SK-N-SH (cell line): Measurements from ENCODE around the gene ARHGEF17. TPM values are rescaled to one million over a fixed set of nuclear protein-coding genes. Genes with fewer than 3 reads are reported as not detected.

Experiments
- CTCF ChIA-PET: fragments of 300-600, 350-600 bp; formaldehyde crosslinking; extraction: SDS; loops from one replicate; lab custom pipeline; 2021; lab: Yijun Ruan, JAX
- POLR2A ChIA-PET: fragments of 350-600 bp; sonication (Branson Sonifier 250); formaldehyde crosslinking; extraction: SDS; loops from one replicate; lab custom pipeline; 2020; ENCODE audit warnings: antibody characterized with exemption, inconsistent platforms; lab: Yijun Ruan, JAX
- DNase-seq: peaks from one replicate; pipeline ENCODE4 v3.0.0; 2012
- H2AFZ ChIP-seq: fragments of 200-600 bp; sonication (generic); 2 replicates; pipeline ENCODE4 v1.8.1; 2016; ENCODE audit warnings: antibody characterized with exemption, mild to moderate bottlenecking, low read depth
- H3F3A ChIP-seq: fragments of 200-600 bp; sonication (generic); replicated peaks from 2 replicates; pipeline ENCODE3; 2016; ENCODE audit warnings: antibody characterized with exemption, mild to moderate bottlenecking; ENCODE audit not compliant: insufficient read depth
- H3K27ac ChIP-seq, 2 experiments: fragments of 200-500 bp in 1 of 2; fragments of 200-600 bp in 1 of 2; sonication (Bioruptor generic) in 1 of 2; sonication (generic), shearing (Covaris generic) in 1 of 2; 2 replicates each; pipeline versions ENCODE4 v1.5.1 to v1.6.1; 2014 to 2016; ENCODE audit warnings: low read depth in 2 of 2, inconsistent platforms in 1 of 2, low read length in 1 of 2, mild to moderate bottlenecking in 1 of 2, mixed read lengths in 1 of 2
- H3K27me3 ChIP-seq: fragments of 200-600 bp; sonication (generic), shearing (Covaris generic); 2 replicates; pipeline ENCODE4 v1.6.1; 2016; ENCODE audit warnings: mixed run types; ENCODE audit not compliant: insufficient read depth
- H3K36me3 ChIP-seq, 2 experiments: fragments of 200-500 bp in 1 of 2; fragments of 200-600 bp in 1 of 2; sonication (Bioruptor generic) in 1 of 2; sonication (generic) in 1 of 2; replicated peaks in 1 of 2; 2 replicates each; pipeline versions ENCODE3 to v1.5.1; 2014 to 2016; ENCODE audit warnings: low read length in 1 of 2, mild to moderate bottlenecking in 1 of 2; ENCODE audit not compliant: insufficient read depth in 2 of 2, control insufficient read depth in 1 of 2
- H3K4me1 ChIP-seq, 2 experiments: fragments of 200-500 bp in 1 of 2; fragments of 200-600 bp in 1 of 2; sonication (Bioruptor generic) in 1 of 2; sonication (generic), shearing (Covaris generic) in 1 of 2; 2 replicates each; pipeline versions ENCODE4 v1.5.1 to v1.6.1; 2014 to 2016; ENCODE audit warnings: low read depth in 1 of 2, low read length in 1 of 2, mixed run types in 1 of 2; ENCODE audit not compliant: insufficient read depth in 2 of 2, control insufficient read depth in 1 of 2
- H3K4me2 ChIP-seq: fragments of 200-600 bp; sonication (generic), shearing (Covaris generic); 2 replicates; pipeline ENCODE4 v1.6.1; 2017; ENCODE audit warnings: mixed run types
- H3K4me3 ChIP-seq, 2 experiments: fragments of 200-500 bp in 1 of 2; fragments of 200-600 bp in 1 of 2; sonication (Bioruptor generic) in 1 of 2; sonication (generic), shearing (Covaris generic) in 1 of 2; 2 replicates each; pipeline versions ENCODE4 v1.5.1 to v1.8.1; 2014 to 2016; ENCODE audit warnings: low read depth in 2 of 2, inconsistent platforms in 1 of 2, low read length in 1 of 2, mild to moderate bottlenecking in 1 of 2, mixed read lengths in 1 of 2, moderate library complexity in 1 of 2
- H3K79me2 ChIP-seq: fragments of 200-600 bp; sonication (generic); 2 replicates; pipeline ENCODE4 v1.8.1; 2017; ENCODE audit warnings: mild to moderate bottlenecking; ENCODE audit not compliant: insufficient read depth
- H3K9ac ChIP-seq: fragments of 200-600 bp; sonication (generic); 2 replicates; pipeline ENCODE4 v1.6.1; 2017; ENCODE audit warnings: mixed run types
- H3K9me2 ChIP-seq: fragments of 200-600 bp; sonication (generic); 2 replicates; pipeline ENCODE4 v1.6.1; 2017; ENCODE audit warnings: mixed run types
- H3K9me3 ChIP-seq: fragments of 200-600 bp; sonication (generic); 2 replicates; pipeline ENCODE4 v1.6.1; 2017; ENCODE audit warnings: mixed run types, mild to moderate bottlenecking, moderate library complexity
- H4K20me1 ChIP-seq: fragments of 200-600 bp; sonication (generic); 2 replicates; pipeline ENCODE4 v1.6.1; 2017; ENCODE audit warnings: mild to moderate bottlenecking, mixed run types; ENCODE audit not compliant: insufficient read depth
- CHD2 ChIP-seq: fragments of 150-350 bp; IDR thresholded peaks from 2 replicates; pipeline ENCODE4 v1.6.1; 2018; ENCODE audit warnings: low read length; ENCODE audit not compliant: partially characterized antibody
- EP300 ChIP-seq, 2 experiments: IDR thresholded peaks; 2 replicates each; pipeline versions ENCODE4 v1.4.0 to v1.6.1; 2012; ENCODE audit warnings: borderline replicate concordance in 1 of 2, low read depth in 1 of 2, low read length in 1 of 2
- EZH2phosphoT487 ChIP-seq: fragments of 200-600 bp; sonication (generic); IDR thresholded peaks from 2 replicates; pipeline ENCODE4 v1.6.1; 2017; ENCODE audit warnings: low read depth, mixed run types, mild to moderate bottlenecking, antibody characterized with exemption, moderate library complexity, borderline replicate concordance
- FOXM1 ChIP-seq: IDR thresholded peaks from 2 replicates; pipeline ENCODE4 v1.4.0; 2012; ENCODE audit warnings: low read depth, mild to moderate bottlenecking
- JUND ChIP-seq: IDR thresholded peaks from 2 replicates; pipeline ENCODE4 v1.4.0; 2012
- NFIC ChIP-seq: IDR thresholded peaks from 2 replicates; pipeline ENCODE4 v1.4.0; 2012; ENCODE audit warnings: borderline replicate concordance
- RAD21 ChIP-seq: IDR thresholded peaks from 2 replicates; pipeline ENCODE4 v1.6.1; 2012; ENCODE audit warnings: mild to moderate bottlenecking, low read length
- RFX5 ChIP-seq: IDR thresholded peaks from 2 replicates; pipeline ENCODE4 v1.6.1; 2012; ENCODE audit warnings: mild to moderate bottlenecking, improper control_type of control experiment, low read length
- SMC3 ChIP-seq: IDR thresholded peaks from 2 replicates; pipeline ENCODE4 v1.6.1; 2012; ENCODE audit warnings: low read depth, low read length, improper control_type of control experiment
- TAF1 ChIP-seq: IDR thresholded peaks from 2 replicates; pipeline ENCODE4 v1.6.1; 2012; ENCODE audit warnings: low read depth, mild to moderate bottlenecking, low read length, moderate library complexity, borderline replicate concordance
- TEAD4 ChIP-seq: IDR thresholded peaks from 2 replicates; pipeline ENCODE4 v1.4.0; 2012; ENCODE audit warnings: mild to moderate bottlenecking, borderline replicate concordance; ENCODE audit not compliant: insufficient read depth
- WGBS: methylation state at CpG from one replicate; pipeline ENCODE4 v1.1.6; 2017; ENCODE audit warnings: low lambda C conversion rate; 5-methylcytosine and 5-hydroxymethylcytosine counted together
- polyA plus RNA-seq, 3 experiments: library from polyadenylated mRNA; depleted of rRNA; stranded (reverse); fragments of >200 nt; gene quantifications; 2 replicates each; pipeline ENCODE4 v1.2.3, GENCODE V29; 2012
- TF ChIP-seq, protein P1 (sequence below): fragments of 200-600 bp; sonication (generic); IDR thresholded peaks from 2 replicates; pipeline ENCODE4 v1.6.1; 2017; ENCODE audit warnings: antibody characterized with exemption, mild to moderate bottlenecking, moderate library complexity
- TF ChIP-seq, protein P2 (sequence below): IDR thresholded peaks from 2 replicates; pipeline ENCODE4 v1.4.0; 2012; ENCODE audit warnings: low read depth, borderline replicate concordance

The ARHGEF17 gene
- polyA plus RNA-seq, 1 of the 3 experiments (the other 2 are of a cell fraction) = 45.9 TPM

DNA sequence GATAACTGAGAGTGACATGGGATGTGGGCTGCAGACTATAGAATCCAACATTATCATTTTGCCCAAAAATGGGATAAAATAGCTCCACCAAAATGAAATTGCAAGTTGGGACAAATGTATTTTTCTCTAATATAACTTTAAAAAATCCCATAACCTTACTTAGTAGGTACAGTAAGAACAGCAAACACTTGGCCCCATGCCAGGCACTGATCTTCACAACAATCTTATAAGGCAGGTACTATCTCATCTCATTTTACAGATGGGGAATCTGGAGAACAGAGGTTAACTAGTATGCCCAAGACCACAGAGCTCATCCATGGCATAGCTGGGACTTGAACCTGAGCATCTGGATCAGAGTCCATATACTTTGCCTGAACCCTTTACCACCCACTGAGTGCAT lies 13.5 kb upstream of the ARHGEF17 start:
- ChIA-PET POLR2A (no interaction called here), CTCF (interaction anchor here (0.6 to 14.4 kb wide), 27 partner anchors 8 to 464 kb away, joined by 3 to 159 read pairs (median 4); partner anchors contain the start of gene ARHGEF17)
- Histone ChIP-seq H3K36me3 (no peaks in the 10 kb centered on the region), H3K27me3 (no peaks in the 10 kb centered on the region), H2AFZ (no peak overlapping the region), H3K27ac (no peak overlapping the region), H3K9me2 (no peaks in the 10 kb centered on the region), H3K4me3 (no peak overlapping the region), H3K79me2 (no peaks in the 10 kb centered on the region), H3K9me3 (no peaks in the 10 kb centered on the region), H4K20me1 (no peaks in the 10 kb centered on the region), H3K4me1 (peaks cover 0 to 4% of the 10 kb centered on the region in 2 experiments; a peak in 1 of 4 replicates), H3K9ac (no peak overlapping the region), H3K4me2 (no peak overlapping the region), H3F3A (no peaks in the 10 kb centered on the region)
- DNase-seq = no peak
- TF ChIP-seq EP300 (IDR thresholded peaks at IDR 0.05; ENCODE audit: borderline replicate concordance in 1 of 2, low read depth in 1 of 2, low read length in 1 of 2) = no peak
- no peak for TF ChIP-seq NFIC
- TF ChIP-seq TAF1 = no peak
- no peak for TF ChIP-seq TEAD4
- no peak for TF ChIP-seq RFX5
- TF ChIP-seq JUND = no peak

GRCh38 chr11:73295241-73295995 lies 12.7 kb upstream of the ARHGEF17 start:
- peak; percentile 75 for TF ChIP-seq SMC3
- TF ChIP-seq RAD21 = peak; percentile 64
- TF ChIP-seq, protein P1, sequence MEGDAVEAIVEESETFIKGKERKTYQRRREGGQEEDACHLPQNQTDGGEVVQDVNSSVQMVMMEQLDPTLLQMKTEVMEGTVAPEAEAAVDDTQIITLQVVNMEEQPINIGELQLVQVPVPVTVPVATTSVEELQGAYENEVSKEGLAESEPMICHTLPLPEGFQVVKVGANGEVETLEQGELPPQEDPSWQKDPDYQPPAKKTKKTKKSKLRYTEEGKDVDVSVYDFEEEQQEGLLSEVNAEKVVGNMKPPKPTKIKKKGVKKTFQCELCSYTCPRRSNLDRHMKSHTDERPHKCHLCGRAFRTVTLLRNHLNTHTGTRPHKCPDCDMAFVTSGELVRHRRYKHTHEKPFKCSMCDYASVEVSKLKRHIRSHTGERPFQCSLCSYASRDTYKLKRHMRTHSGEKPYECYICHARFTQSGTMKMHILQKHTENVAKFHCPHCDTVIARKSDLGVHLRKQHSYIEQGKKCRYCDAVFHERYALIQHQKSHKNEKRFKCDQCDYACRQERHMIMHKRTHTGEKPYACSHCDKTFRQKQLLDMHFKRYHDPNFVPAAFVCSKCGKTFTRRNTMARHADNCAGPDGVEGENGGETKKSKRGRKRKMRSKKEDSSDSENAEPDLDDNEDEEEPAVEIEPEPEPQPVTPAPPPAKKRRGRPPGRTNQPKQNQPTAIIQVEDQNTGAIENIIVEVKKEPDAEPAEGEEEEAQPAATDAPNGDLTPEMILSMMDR = peak; percentile 97
- TF ChIP-seq CHD2 = no peak
- TF ChIP-seq EZH2phosphoT487 = no peak
- TF ChIP-seq, protein P2, sequence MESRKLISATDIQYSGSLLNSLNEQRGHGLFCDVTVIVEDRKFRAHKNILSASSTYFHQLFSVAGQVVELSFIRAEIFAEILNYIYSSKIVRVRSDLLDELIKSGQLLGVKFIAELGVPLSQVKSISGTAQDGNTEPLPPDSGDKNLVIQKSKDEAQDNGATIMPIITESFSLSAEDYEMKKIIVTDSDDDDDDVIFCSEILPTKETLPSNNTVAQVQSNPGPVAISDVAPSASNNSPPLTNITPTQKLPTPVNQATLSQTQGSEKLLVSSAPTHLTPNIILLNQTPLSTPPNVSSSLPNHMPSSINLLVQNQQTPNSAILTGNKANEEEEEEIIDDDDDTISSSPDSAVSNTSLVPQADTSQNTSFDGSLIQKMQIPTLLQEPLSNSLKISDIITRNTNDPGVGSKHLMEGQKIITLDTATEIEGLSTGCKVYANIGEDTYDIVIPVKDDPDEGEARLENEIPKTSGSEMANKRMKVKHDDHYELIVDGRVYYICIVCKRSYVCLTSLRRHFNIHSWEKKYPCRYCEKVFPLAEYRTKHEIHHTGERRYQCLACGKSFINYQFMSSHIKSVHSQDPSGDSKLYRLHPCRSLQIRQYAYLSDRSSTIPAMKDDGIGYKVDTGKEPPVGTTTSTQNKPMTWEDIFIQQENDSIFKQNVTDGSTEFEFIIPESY = no peak
- no peak for TF ChIP-seq FOXM1
- WGBS = 37% methylated on average over 10 of the region's 12 CpGs
- H3K4me1 ChIP-seq = peaks cover 0 to 4% of the 10 kb centered on the region in 2 experiments; a peak in 1 of 4 replicates
- peak; percentile 77 for DNase-seq
- no peaks in the 10 kb centered on the region for H3K36me3 ChIP-seq
- peak overlapping the region in 1 of 2 experiments; percentile 25; a peak in 2 of 4 replicates for H3K27ac ChIP-seq
- no peak overlapping the region for H3K9ac ChIP-seq
- no peaks in the 10 kb centered on the region for H3K9me2 ChIP-seq
- CTCF ChIA-PET = interaction anchor here (0.6 to 14.4 kb wide), 26 partner anchors 9 to 464 kb away, joined by 3 to 159 read pairs (median 4); partner anchors contain the start of gene ARHGEF17
- H3K79me2 ChIP-seq = no peaks in the 10 kb centered on the region
- no peaks in the 10 kb centered on the region for H4K20me1 ChIP-seq
- H3K4me2 ChIP-seq = no peak overlapping the region
- POLR2A ChIA-PET = no interaction called here
- no peaks in the 10 kb centered on the region for H3K27me3 ChIP-seq
- no peaks in the 10 kb centered on the region for H3K9me3 ChIP-seq
- H2AFZ ChIP-seq = no peak overlapping the region
- peak overlapping the region in 1 of 2 experiments; percentile 35; a peak in 1 of 4 replicates for H3K4me3 ChIP-seq
- no peaks in the 10 kb centered on the region for H3F3A ChIP-seq
